NB4 (cell line): ENCODE measurements around the gene DPF3.

Experiments used
- DNase-seq: peaks from one replicate; pipeline ENCODE4 v3.0.0; 2010; ENCODE audit warnings: low read depth
- H3K4me3 ChIP-seq: one replicate; pipeline ENCODE4 v1.5.1; 2011; ENCODE audit warnings: mild to moderate bottlenecking, low read depth, low read length, moderate library complexity
- MYC ChIP-seq: IDR thresholded peaks from 2 replicates; pipeline ENCODE4 v1.6.1; 2011; ENCODE audit warnings: low read depth, low read length
- POLR2A ChIP-seq: IDR thresholded peaks from 2 replicates; pipeline ENCODE4 v1.6.1; 2011; ENCODE audit warnings: mild to moderate bottlenecking; ENCODE audit not compliant: insufficient read length; ENCODE audit errors: extremely low read depth
- TF ChIP-seq, protein P1 (sequence below): IDR thresholded peaks from 2 replicates; pipeline ENCODE4 v1.6.1; 2011; ENCODE audit warnings: low read depth, low read length
- TF ChIP-seq, protein P2 (sequence below): IDR thresholded peaks from one replicate; pipeline ENCODE4 v1.5.1; 2012; ENCODE audit warnings: low read depth, low read length

The DPF3 gene

DNA sequence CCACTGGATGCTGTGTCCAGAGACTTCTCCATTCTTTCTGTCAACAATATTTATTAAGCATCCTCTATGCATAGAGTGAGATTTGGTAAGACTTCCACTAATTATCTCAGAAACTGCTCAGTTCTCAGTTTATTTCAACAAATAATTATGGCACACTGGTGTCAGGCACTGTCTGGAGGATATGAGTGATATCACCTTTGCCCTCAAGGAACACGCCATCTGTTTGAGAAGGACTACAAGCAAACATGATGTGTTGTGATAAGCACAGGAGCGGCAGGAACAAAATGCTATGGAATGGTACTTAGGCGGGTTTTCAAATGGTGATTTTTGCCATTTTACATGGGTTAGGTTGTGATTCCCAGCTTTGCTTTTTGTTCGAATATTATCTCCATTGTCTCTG, 229.2 kb downstream of the DPF3 start:
- TF ChIP-seq, protein P1, sequence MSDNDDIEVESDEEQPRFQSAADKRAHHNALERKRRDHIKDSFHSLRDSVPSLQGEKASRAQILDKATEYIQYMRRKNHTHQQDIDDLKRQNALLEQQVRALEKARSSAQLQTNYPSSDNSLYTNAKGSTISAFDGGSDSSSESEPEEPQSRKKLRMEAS: no peak
- TF ChIP-seq, protein P2, sequence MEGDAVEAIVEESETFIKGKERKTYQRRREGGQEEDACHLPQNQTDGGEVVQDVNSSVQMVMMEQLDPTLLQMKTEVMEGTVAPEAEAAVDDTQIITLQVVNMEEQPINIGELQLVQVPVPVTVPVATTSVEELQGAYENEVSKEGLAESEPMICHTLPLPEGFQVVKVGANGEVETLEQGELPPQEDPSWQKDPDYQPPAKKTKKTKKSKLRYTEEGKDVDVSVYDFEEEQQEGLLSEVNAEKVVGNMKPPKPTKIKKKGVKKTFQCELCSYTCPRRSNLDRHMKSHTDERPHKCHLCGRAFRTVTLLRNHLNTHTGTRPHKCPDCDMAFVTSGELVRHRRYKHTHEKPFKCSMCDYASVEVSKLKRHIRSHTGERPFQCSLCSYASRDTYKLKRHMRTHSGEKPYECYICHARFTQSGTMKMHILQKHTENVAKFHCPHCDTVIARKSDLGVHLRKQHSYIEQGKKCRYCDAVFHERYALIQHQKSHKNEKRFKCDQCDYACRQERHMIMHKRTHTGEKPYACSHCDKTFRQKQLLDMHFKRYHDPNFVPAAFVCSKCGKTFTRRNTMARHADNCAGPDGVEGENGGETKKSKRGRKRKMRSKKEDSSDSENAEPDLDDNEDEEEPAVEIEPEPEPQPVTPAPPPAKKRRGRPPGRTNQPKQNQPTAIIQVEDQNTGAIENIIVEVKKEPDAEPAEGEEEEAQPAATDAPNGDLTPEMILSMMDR: no peak
- TF ChIP-seq MYC: no peak
- TF ChIP-seq POLR2A: no peak
- H3K4me3 ChIP-seq: no peak overlapping the region
- DNase-seq: no peak

DNA sequence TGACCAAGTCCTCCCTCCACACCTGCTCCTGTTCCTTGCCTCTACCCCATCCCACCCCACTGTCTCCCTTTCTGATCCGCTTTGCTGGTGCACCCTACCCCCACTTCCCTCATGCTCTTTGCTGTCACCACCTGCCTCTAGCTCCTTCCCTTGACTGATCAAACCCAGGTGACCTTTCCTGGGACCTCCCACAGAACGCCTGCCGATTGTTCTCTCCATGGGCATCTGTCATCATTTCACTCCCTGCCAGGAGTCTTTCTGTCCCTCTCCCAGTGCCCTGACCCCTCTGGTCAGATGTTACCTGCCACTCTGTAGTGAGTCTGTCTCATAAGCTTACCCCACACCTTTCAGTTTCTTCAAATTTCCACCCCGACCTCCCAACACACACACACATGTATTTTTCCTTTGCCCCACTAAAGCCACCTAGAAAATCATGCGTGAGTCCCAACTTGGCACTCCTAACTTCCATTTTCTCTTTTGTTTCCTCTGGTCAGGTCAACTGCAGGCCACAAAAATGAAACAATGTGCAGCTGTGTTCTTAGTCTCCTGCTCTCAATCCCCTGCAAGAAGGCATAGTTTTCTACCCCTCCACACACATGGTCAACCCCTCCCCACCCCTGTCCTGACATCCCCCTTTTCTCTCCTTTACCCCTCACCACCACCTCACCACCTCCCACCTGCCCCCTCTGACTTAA, 229.8 kb downstream of the DPF3 start:
- TF ChIP-seq POLR2A (no peak), MYC (no peak)
- TF ChIP-seq, protein P2: no peak
- TF ChIP-seq, protein P1: no peak
- no peak overlapping the region for H3K4me3 ChIP-seq
- DNase-seq: no peak

DNA sequence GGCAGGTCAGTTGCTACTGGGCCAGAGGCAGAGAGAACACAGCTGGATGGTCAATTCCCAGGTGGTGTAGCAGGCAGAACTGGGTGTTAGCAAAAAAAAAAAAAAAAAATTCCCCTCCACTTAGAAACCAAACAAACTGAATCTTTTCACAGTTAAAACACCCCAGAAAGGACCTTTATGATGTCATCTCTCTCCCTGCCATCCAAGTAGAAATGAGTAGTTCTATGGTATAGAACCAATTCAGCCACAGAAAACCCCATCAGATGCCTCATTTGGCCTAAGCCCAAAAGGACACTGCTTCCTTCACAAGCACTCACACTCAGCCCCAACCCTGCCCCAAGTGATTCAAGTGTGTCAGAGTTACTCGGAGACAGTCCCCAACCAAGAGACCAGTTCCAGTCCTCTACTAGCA, 230.8 kb downstream of the DPF3 start:
- TF ChIP-seq, protein P1: no peak
- TF ChIP-seq, protein P2: no peak
- TF ChIP-seq MYC (no peak), POLR2A (no peak)
- DNase-seq: no peak
- H3K4me3 ChIP-seq: no peak overlapping the region

DNA sequence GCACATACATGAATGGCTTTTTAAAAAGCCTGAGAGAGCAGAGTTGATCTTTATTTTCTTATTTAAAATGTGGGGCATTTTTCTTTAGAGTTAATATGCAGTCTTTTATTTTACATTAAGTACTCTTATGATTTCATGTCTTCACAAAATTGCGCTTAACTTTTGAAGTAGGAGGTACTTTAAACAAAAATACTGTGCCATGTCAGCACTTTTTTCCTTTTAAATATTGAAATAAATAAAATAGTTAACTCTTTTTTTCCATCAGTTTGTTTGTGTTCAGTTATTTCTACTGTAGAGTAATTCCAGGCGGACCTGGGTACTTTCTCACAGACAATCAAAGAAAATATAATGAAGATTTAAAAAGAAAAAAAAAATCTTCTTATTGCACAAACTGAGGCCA, 231.7 kb downstream of the DPF3 start:
- DNase-seq: no peak
- no peak overlapping the region for H3K4me3 ChIP-seq
- TF ChIP-seq POLR2A: no peak
- no peak for TF ChIP-seq MYC
- TF ChIP-seq, protein P1: no peak
- TF ChIP-seq, protein P2: no peak

DNA sequence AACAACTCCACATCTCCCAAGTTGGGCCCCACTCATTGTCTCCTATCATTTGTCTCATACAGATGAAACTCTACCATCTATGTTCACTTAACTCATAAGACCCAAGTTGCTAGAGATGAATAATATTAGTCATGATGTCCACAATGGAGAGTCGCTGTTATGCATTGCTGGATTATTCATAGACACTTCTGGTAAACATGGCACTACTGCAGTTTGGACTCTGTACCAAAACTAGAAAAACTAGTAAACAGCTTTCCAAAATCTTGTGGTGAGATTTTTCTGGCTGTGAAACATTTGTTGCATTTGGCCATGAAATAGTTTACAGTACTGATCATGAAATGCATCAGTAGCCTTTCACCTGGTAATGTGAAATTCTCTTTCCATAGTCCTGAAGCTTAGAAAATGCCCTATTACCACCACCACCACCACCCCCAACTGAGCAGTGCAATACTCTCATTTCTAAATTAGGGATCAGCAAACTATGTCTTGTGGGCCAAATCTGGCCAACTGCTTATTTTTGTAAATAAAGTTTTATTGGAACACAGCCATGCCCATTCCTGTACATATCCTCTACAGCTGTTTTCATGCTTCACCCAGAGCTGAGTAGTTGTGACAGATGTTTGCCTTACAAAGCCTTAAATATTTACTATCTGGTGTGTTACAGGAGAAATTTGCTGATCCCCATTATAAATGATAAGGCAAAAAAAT, 236.5 kb downstream of the DPF3 start:
- TF ChIP-seq, protein P2: no peak
- TF ChIP-seq POLR2A: no peak
- no peak for TF ChIP-seq MYC
- TF ChIP-seq, protein P1: no peak
- DNase-seq: no peak

More for the DNA sequence above, 236.5 kb downstream of the DPF3 start:
- H3K4me3 ChIP-seq: no peak overlapping the region
